Measurements from ENCODE around the gene DENND4A.

- no peak for TF ChIP-seq POLR2A (IDR thresholded peaks at IDR 0.05)
- no peak for TF ChIP-seq CTCF (IDR thresholded peaks at IDR 0.05)
Observed at GRCh38 chr15:65639509-65639908, 152.6 kb downstream of the DENND4A start.
